GM19463 (cell line): Measurements from ENCODE around the gene TBC1D12.
"Not testable (repeated sequence)": the region's sequence is repeated elsewhere in the genome, so short reads cannot be mapped to it uniquely, and the experiment has no call there.

Source experiments
- ATAC-seq: cut with Tn5 transposase; IDR thresholded peaks from one replicate; pipeline ENCODE4 v1.9.1; 2021; ENCODE audit warnings: mild to moderate bottlenecking, moderate library complexity; ENCODE audit not compliant: unreplicated experiment

TBC1D12 gene

DNA sequence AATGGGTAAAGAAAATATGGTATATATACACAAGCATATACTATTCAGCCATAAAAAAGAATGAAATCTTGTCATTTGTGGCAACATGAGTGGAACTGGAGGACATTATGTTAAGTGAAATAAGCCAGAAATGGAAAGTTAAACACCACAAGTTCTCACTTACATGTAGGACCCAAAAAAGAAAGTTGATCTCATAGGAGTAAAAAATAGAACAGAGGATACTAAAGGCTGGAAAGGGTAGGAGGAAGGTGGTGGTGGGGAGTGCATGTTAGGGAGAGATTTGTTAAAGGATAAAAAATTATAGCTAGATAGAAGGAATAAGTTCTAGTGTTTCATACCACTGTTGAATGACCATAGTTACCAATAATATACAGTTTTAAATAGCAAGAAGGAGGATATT is 48.4 kb downstream of the TBC1D12 start:
- no peak for ATAC-seq

DNA sequence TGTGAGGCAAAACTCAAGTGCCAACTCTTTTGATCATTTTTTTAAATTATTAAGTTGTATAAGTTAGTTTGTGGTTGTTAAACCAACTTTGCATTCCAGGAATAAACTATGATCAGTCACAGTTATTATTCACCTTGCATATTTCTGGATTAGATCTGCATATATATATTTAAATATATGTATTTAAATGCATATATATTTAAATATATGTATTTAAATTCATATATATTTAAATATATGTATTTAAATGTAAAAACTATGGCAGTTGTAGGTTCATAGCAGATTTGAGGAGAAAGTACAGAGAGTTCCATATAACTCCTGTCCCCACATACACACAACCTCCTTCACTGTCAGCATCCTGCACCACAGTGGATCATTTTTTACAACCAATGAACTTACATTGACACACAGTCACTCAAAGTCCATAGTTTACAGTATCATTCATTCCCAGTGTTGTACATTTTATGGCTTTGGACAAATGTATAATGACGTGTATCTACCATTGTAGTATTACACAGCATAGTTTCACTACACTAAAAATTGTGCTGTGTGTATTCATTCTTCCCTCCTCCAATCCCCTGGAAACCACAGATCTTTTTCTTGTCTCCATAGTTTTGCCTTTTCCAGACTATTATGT is 49.7 kb downstream of the TBC1D12 start:
- no peak for ATAC-seq

DNA sequence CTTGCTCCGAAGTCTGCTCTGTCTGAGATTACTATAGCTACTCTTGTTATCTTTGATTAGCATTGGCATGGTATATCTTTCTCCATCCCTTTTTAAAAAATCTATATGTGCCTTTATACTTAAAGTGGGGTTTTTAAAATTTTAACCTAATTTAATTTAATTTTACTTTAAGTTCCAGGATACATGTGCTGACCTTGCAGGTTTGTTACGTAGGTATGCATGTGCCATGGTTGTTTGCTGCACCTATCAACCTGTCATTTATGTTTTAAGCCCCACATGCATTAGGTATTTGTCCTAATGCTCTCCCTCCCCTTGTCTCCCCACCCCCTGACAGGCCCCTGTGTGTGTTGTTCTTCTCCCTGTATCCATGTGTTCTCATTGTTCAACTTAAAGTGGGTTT is 54.6 kb downstream of the TBC1D12 start:
- ATAC-seq = no peak

- no peak for ATAC-seq
Measured at GRCh38 chr10:94459385-94459784, 57.0 kb downstream of the TBC1D12 start.

DNA sequence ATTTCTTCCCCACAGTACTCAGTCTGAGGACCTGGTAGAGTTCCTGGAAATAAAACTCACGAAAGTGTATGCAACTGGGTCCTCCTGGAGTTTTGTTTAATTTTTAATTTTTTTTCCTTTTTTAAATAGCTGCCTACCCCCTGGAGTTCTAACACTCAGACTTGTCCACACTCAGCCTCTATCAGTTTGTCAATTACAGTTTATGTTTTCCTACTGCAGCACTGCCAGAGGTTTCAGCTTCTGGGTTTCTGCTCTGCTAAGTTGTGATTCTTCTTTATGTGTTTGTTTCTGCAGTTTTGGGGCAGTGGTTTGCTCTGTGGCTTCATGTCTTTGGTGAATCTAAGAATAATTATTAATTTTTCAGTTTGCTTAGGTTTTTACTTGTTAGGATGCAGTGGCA is 59.2 kb downstream of the TBC1D12 start:
- ATAC-seq = no peak

GRCh38 chr10:94462130-94462529 is 59.8 kb downstream of the TBC1D12 start:
- ATAC-seq = no peak

- ATAC-seq = no peak
Measured at GRCh38 chr10:94465684-94466083, 63.3 kb downstream of the TBC1D12 start.

GRCh38 chr10:94481410-94481809 is 79.1 kb downstream of the TBC1D12 start:
- no peak for ATAC-seq

DNA sequence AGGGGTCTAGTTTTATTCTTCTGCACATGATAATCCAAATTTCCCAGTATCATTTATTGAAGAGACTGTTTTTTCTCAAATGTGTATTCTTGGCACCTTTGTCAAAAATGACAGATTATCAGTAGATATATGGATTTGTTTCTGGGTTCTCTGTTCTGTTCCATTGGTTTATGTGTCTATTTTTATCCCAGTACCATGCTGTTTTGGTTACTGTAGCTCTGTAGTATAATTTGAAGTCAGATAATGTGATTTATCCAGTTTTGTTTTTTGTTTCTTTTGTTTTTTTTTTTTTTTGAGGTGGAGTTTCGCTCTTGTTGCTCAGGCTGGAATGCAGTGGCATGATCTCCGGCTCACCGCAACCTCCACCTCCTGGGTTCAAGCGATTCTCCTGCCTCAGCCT is 81.6 kb downstream of the TBC1D12 start:
- ATAC-seq = no peak

DNA sequence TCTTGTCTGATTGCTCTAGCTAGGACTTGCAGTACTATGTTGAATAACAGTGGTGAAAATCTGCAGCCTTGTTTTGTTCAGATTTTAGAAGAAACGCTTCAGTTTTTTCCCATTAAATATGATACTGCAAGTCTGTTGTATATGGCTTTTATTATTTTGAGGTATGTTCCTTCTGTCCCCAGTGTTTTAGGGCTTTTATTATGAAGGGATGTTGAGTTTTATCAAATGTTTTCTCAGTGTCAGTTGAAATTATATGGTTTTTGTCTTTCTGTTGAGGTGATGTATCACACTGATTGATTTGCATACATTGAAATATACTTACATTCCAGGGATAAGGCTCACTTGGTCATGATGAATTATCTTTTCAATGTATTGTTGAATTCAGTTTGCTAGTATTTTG is 82.8 kb downstream of the TBC1D12 start:
- ATAC-seq = no peak

DNA sequence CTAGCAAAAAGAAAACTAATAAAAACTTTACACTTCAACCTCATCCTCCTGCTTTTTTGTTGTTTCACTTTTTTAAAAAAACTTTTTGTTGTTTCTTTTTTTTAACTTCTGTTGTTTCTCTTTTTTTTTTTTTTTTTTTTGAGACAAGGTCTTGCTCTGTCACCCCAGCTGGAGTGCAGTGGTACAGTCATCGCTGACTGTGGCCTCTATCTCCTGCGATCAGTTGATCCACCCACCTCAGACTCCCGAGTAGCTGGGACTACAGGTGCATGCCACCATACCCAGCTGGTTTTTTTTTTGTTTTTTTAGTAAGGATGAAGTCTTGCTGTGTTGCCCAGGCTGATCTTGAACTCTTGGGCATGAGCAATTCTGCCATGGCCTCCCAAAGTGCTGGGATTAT is 85.2 kb downstream of the TBC1D12 start:
- ATAC-seq = no peak

- no peak for ATAC-seq
Measured at GRCh38 chr10:94489107-94489506, 86.8 kb downstream of the TBC1D12 start.

GRCh38 chr10:94489976-94490788 is 87.8 kb downstream of the TBC1D12 start:
- ATAC-seq = no peak

GRCh38 chr10:94490789-94491039 is 88.4 kb downstream of the TBC1D12 start:
- no peak for ATAC-seq

DNA sequence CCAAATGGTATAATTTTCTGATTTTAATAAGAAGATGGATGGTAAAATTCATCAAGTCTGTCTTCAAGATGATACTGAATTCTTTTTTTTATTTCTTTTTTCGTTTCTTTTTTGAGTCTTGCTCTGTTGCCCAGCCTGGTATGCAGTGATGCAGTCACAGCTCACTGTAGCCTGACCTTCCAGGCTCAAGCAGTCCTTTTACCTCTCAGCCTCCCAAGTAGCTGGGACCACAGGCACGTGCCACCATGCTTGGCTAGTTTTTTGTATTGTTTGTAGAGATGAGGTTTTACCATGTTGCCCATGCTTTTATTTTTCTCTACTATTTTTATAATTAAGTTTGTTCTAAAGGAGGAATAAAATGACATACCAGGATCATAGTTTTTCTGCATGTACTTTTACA is 91.1 kb downstream of the TBC1D12 start:
- ATAC-seq = no peak

- peak; percentile 57 for ATAC-seq
Measured at GRCh38 chr10:94496010-94496409, 93.7 kb downstream of the TBC1D12 start.

DNA sequence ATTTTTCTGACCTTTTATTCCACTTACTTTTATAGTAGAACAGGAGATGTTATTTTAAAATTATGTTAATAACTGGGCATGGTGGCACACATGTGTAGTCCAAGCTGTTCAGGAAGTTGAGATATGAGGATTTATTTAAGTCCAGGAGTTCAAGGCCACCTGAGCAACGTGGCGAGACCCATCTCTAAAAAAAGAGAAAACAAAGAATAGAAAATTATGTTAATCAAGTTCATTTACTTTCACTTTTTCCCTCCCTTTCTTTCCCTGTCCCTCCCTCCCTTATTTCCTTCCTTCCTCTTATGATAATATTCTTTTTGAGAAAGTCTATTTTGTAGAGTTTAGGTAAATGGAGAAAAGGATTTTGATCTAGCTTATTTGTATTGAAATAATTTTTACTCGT is 94.3 kb downstream of the TBC1D12 start:
- no peak for ATAC-seq

DNA sequence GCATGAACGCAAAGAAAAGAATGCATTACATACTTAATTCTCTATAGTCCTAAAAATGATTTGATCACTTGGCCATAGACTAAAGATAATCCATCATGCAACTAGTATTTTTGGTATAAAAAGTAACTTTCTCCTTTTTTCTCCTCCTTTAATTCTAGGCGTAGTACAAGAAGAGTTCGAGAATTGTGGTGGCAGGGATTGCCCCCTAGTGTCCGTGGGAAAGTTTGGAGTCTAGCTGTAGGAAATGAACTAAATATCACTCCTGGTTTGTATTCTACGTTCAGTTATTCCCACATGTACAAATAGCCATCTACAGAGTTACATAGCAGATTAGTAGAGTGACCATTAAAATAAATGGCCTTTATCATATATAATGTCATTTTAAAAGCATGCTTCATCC is 97.7 kb downstream of the TBC1D12 start:
- ATAC-seq = no peak

DNA sequence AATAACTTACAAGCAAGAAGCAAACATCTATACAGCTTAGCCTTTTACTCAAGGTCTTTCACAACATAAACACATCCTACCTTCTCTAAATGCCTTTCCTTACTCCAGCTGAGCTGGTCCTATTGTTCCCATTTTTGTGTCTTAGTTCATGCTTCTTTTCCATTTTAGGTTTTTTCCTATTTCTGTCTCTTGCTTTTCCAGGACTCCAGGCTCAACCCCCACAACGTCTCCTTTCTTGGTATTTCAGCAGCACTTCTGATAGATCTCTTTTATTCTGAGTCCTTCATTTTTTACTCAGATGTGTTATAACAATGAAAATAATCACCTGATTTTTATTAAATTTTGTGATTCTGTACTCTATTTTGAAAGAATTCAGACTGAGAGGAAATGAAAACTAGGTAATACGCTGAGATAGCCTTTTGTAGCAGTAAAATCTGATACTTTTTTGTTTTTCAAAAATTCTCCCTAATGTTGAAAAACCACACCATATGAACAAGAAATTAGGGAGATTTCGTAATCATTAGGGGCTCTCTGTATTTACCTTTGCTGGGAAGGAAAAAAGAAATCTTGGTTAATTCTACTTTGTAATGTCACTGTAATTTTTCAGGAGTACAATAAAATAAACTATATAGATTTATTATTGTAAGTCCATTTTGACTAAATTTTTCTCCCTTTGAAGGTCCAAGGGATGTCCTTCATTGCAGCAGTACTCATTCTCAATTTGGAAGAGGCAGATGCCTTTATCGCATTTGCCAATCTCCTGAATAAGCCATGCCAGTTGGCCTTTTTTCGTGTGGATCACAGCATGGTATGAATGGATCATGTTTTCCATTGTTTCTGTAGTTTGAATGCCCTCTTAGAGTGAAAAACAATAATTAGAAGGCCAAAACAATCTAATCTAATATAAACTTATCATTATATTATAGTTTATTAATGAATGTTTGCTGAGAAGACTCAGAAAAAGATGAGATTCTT is 119.2 kb downstream of the TBC1D12 start:
- no peak for ATAC-seq

GRCh38 chr10:94524146-94524545 is 121.8 kb downstream of the TBC1D12 start:
- no peak for ATAC-seq

GRCh38 chr10:94524711-94525110 is 122.4 kb downstream of the TBC1D12 start:
- ATAC-seq = no peak

DNA sequence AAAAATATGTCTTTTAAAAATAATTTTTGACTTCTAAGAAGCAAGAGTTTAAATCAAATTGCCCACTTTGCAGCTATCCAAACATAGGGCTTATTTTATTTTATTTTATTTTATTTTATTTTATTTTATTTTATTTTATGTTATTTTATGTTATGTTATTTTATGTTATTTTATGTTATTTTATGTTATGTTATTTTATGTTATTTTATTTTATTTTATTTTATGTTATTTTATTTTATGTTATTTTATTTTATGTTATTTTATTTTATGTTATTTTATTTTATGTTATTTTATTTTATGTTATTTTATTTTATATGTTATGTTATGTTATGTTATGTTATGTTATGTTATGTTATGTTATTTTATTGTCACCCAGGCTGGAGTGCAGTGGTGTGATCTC is 129.2 kb downstream of the TBC1D12 start:
- ATAC-seq = not testable (repeated sequence)
